ENCODE data around the gene DAB1. TPM values are rescaled to one million over a fixed set of nuclear protein-coding genes. Genes with fewer than 3 reads are reported as not detected.
A peak's percentile ranks its signal among the peaks of the same experiment; 100 is the strongest.

The DAB1 gene
- total and polyA plus RNA-seq, 2 of the 8 experiments (the other 6 are each of a cell fraction or from before 2014, with no cell fraction given): 4.4 to 11.8 TPM

- H3K23me2 ChIP-seq (ENCODE audit: low read depth, low read length): no peaks in the 10 kb centered on the region
- H3K9ac ChIP-seq (replicated peaks in 1 of 4; ENCODE audit: extremely low read depth in 1 of 4, low read depth in 3 of 4, low read length in 3 of 4): no peak overlapping the region
- H2AK5ac ChIP-seq (ENCODE audit: low read depth, low read length): no peak overlapping the region
- ChIA-PET POLR2A (ENCODE audit: partially characterized antibody) (no interaction called here), CTCF (ENCODE audit: partially characterized antibody) (interaction anchor here (0.6 to 1.0 kb wide), 2 partner anchors 23 to 1430 kb away, joined by 3 to 4 read pairs; no protein-coding TSS in a partner anchor)
- H3K23ac ChIP-seq (ENCODE audit: insufficient read length): no peak overlapping the region
- FAIRE-seq (peak; percentile 65), DNase-seq (ENCODE audit: low read depth in 1 of 2, low spot score in 2 of 2) (no peak)
- no peak overlapping the region for H2BK15ac ChIP-seq (ENCODE audit: low read length)
- no peaks in the 10 kb centered on the region for H3K27me3 ChIP-seq (replicated peaks in 1 of 4; ENCODE audit: control insufficient read depth in 3 of 4, extremely low read depth in 1 of 4, insufficient read depth in 3 of 4, low read length in 3 of 4)
- H3K4me1 ChIP-seq (replicated peaks in 1 of 4; ENCODE audit: control insufficient read depth in 3 of 4, insufficient read depth in 4 of 4, low read length in 3 of 4): peaks cover 5 to 17% (median 8%) of the 10 kb centered on the region in 4 experiments; a peak in 4 of 7 replicates
- H2BK12ac ChIP-seq (ENCODE audit: low read depth, low read length): no peak overlapping the region
- peak overlapping the region; percentile 4 to 25; a peak in 1 of 4 replicates for H3K4me2 ChIP-seq (ENCODE audit: insufficient read depth in 1 of 2, low read depth in 2 of 2, low read length in 2 of 2)
- no peak overlapping the region for H2BK20ac ChIP-seq (ENCODE audit: low read length)
- no peak overlapping the region for H3K14ac ChIP-seq (ENCODE audit: insufficient read length)
- H3K27ac ChIP-seq (ENCODE audit: low read depth, low read length): no peak overlapping the region
- H3K36me3 ChIP-seq (ENCODE audit: control insufficient read depth in 2 of 4, insufficient read depth in 4 of 4, low read length in 3 of 4): no peaks in the 10 kb centered on the region
- H4K91ac ChIP-seq (replicated peaks; ENCODE audit: insufficient read length, low read length): no peak overlapping the region
- no peaks in the 10 kb centered on the region for H3K9me3 ChIP-seq (ENCODE audit: insufficient read depth in 2 of 2, low read depth in 1 of 2, low read length in 1 of 2)
- TF ChIP-seq POLR2A (IDR thresholded peaks at IDR 0.05; ENCODE audit: control extremely low read depth in 1 of 2, low read depth in 2 of 2, low read length in 2 of 2) (no peak), CBX8 (IDR thresholded peaks at IDR 0.05; ENCODE audit: borderline replicate concordance, low read depth, low read length) (no peak), ASH2L (IDR thresholded peaks at IDR 0.05; ENCODE audit: low read length) (no peak), BACH1 (IDR thresholded peaks at IDR 0.05; ENCODE audit: low read length) (no peak)
- TF ChIP-seq, protein P1, sequence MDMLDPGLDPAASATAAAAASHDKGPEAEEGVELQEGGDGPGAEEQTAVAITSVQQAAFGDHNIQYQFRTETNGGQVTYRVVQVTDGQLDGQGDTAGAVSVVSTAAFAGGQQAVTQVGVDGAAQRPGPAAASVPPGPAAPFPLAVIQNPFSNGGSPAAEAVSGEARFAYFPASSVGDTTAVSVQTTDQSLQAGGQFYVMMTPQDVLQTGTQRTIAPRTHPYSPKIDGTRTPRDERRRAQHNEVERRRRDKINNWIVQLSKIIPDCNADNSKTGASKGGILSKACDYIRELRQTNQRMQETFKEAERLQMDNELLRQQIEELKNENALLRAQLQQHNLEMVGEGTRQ (IDR thresholded peaks at IDR 0.05; ENCODE audit: low read length): no peak
- H3K4ac ChIP-seq (replicated peaks; ENCODE audit: insufficient read length, low read depth, low read length): no peak overlapping the region
- H3K4me3 ChIP-seq (ENCODE audit: extremely low read depth in 1 of 4, insufficient read depth in 2 of 4, low read depth in 3 of 4, low read length in 4 of 4): no peak overlapping the region
- H2BK120ac ChIP-seq (replicated peaks; ENCODE audit: low read depth, low read length): no peak overlapping the region
- 54% methylated on average over 8 of the region's 8 CpGs; no CpG with 5 or more reads in 1 of the 2 experiments for WGBS, 2 experiments (ENCODE audit: extremely low coverage in 1 of 2, insufficient coverage in 1 of 2, insufficient read length in 1 of 2, insufficient replicate concordance in 2 of 2, low coverage in 1 of 2, low lambda C conversion rate in 2 of 2, missing lambda C conversion rate in 1 of 2)
- no peak overlapping the region for H3K56ac ChIP-seq (replicated peaks; ENCODE audit: insufficient read length, low read depth, low read length)
- no peak overlapping the region for H3K18ac ChIP-seq (ENCODE audit: extremely low read depth, low read length)
- H2AFZ ChIP-seq (ENCODE audit: low read length): no peak overlapping the region
- no peak overlapping the region for H4K8ac ChIP-seq (ENCODE audit: extremely low read depth, insufficient read depth, low read length)
- no peaks in the 10 kb centered on the region for H4K20me1 ChIP-seq (replicated peaks in 1 of 2; ENCODE audit: control insufficient read depth in 1 of 2, insufficient read depth in 2 of 2, low read length in 2 of 2)
- H3K79me2 ChIP-seq (ENCODE audit: control insufficient read depth in 1 of 2, insufficient read depth in 2 of 2, low read length in 2 of 2): no peaks in the 10 kb centered on the region
- no peak overlapping the region for H4K5ac ChIP-seq (ENCODE audit: insufficient read length, low read depth, low read length)
- no peak overlapping the region for H2BK5ac ChIP-seq (ENCODE audit: low read depth, low read length)
- no peaks in the 10 kb centered on the region for H3K79me1 ChIP-seq (ENCODE audit: low read depth, low read length)
Observed at GRCh38 chr1:57157818-57158603, 265.8 kb downstream of the DAB1 start.

Data from H1 (cell line).